Kidney epithelial cell (primary cell): Measurements from ENCODE around the gene RGL4. TPM values are rescaled to one million over a fixed set of nuclear protein-coding genes. Genes with fewer than 3 reads are reported as not detected.

Source experiments
- DNase-seq: peaks from one replicate; pipeline ENCODE4 v3.0.0-alpha.2; 2010; ENCODE audit warnings: low read depth
- H3K27me3 ChIP-seq: 2 replicates; pipeline ENCODE4 v1.6.0; 2011; ENCODE audit warnings: low read length; ENCODE audit not compliant: control insufficient read depth, insufficient read depth
- H3K36me3 ChIP-seq: 2 replicates; pipeline ENCODE4 v1.5.1; 2011; ENCODE audit warnings: low read length; ENCODE audit not compliant: control insufficient read depth, insufficient read depth
- H3K4me3 ChIP-seq: 2 replicates; pipeline ENCODE4 v1.5.1; 2011; ENCODE audit warnings: low read depth, mild to moderate bottlenecking, control low read depth, low read length
- total RNA-seq: library from RNA; depleted of rRNA; stranded (reverse); fragments of >200 nt; gene quantifications from 2 replicates; pipeline ENCODE4 v1.2.3, GENCODE V29; 2015
- TF ChIP-seq, protein P1 (sequence below): IDR thresholded peaks from 2 replicates; pipeline ENCODE4 v1.5.1; 2011; ENCODE audit warnings: mild to moderate bottlenecking, moderate library complexity, low read length, control low read depth, inconsistent platforms; ENCODE audit not compliant: insufficient read depth, poor library complexity, severe bottlenecking

Gene RGL4
- total RNA-seq, 1 donor from 2014 or later, result not detected

DNA sequence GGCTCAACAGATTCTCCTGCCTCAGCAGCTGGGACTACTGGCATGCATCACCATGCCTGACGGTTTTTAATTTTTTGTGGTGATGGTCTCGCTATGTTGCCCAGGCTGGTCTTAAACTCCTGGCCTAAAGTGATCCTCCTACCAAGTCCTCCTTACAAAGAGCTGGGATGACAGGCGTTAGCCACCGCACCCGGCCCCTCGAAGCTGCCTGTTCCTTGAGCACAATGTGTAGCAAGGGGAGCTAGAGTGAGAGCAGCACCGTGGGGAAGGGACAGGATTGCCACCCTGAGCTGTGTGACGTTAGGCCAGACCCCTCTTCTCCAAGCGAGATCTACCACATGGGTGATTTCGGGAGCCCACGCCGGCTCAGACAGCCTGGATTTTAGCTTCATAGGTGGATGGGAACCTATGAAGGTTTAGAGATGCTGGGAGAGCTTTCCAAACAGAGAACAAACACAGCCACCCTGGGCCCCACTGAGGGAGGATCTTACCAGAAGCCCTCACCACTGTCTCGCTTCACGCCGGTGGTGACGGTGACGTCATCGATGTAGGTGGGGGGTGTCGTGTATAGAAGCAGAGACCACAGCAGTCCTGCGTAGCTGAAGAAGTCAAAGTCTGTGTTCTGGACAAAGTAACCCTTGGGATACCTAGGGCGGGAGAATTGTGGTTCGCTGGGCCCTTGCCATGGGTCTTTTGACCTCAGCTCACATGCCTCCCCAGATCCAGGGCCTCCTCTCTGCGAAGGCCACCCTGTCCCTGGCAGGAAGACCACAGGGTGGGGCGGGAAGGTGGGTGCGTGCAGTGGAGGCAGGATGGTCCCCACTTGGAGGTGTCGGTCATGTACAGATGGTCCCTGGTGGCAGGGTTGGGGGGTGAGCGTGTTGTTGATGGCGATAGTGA lies 23.1 kb downstream of the RGL4 start:
- TF ChIP-seq, protein P1, sequence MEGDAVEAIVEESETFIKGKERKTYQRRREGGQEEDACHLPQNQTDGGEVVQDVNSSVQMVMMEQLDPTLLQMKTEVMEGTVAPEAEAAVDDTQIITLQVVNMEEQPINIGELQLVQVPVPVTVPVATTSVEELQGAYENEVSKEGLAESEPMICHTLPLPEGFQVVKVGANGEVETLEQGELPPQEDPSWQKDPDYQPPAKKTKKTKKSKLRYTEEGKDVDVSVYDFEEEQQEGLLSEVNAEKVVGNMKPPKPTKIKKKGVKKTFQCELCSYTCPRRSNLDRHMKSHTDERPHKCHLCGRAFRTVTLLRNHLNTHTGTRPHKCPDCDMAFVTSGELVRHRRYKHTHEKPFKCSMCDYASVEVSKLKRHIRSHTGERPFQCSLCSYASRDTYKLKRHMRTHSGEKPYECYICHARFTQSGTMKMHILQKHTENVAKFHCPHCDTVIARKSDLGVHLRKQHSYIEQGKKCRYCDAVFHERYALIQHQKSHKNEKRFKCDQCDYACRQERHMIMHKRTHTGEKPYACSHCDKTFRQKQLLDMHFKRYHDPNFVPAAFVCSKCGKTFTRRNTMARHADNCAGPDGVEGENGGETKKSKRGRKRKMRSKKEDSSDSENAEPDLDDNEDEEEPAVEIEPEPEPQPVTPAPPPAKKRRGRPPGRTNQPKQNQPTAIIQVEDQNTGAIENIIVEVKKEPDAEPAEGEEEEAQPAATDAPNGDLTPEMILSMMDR, result no peak
- no peaks in the 10 kb centered on the region for H3K27me3 ChIP-seq
- H3K4me3 ChIP-seq, result no peak overlapping the region
- H3K36me3 ChIP-seq, result no peaks in the 10 kb centered on the region
- no peak for DNase-seq

DNA sequence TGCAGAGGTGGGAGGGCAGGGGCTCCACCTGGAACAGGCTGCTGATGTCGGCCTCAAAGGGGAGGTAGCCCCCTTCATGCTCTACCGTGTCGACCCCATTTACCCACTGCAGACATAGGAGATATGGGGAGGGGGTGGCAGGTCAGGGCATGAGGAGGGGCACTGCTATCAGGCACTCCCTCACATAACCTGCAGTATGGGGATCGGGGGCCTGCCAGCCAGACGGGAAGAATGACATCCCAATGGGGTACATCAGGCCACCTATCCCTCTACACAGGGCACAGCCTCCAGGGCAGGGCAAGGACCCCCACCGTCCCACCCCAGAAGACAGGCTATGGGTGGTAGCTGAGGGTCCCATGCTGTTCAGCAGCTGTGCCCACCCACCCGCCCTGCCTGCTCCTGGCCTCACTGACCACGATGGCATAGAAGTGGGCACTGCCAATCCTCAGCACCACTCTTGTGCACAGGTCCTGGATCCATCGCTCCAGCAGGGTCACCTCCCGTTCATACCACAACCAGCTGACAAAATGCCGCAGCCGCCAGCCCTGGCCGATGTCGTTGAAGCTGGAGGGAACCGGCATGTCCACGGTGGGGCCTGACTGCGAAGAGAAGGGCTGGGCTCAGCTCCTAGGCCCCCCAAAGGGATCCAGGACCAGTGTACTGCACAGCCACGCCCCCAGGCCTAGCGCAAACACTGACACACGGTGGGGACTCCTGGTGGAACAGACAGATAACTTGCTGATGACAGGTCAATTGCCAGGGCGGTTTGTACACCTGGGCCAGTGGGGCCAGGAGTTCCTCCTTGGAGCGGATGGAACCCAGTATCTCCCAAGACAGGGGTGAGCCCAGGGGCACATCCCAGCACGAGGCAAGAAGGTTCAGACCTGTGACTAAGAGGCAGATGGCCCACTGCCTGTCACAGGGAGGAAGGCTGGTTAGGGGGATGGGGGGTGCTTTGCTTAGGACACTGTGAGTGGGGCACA lies 24.1 kb downstream of the RGL4 start:
- no peak for DNase-seq
- H3K36me3 ChIP-seq, result no peaks in the 10 kb centered on the region
- no peak overlapping the region for H3K4me3 ChIP-seq
- TF ChIP-seq, protein P1, result no peak
- H3K27me3 ChIP-seq, result no peaks in the 10 kb centered on the region

DNA sequence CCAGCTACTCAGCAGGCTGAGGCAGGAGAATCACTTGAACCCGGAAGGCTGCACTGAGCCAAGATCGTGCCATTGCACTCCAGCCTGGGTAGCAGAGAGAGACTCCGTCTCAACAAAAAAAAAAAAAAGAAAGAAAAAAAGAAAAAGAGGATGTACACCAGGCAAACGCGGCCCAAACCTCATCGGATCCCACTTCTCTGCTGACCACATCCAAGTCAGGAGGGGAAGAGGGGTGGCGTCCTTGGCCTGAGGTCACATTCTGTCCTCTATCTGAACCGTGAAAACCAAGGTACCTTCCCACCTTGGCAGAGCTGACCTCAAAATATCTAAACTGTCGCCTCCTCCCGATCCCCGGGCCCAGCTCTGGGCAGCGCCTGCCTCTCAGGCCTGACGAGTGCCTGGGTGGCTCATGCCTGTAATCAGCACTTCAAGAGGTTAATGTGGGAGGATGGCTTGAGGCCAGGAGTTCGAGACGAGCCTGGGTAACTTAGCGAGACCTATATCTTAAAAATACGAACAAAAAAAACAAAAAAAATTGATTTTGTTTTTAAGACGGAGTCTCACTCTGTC lies 25.1 kb downstream of the RGL4 start:
- no peaks in the 10 kb centered on the region for H3K27me3 ChIP-seq
- H3K4me3 ChIP-seq, result no peak overlapping the region
- DNase-seq, result no peak
- TF ChIP-seq, protein P1, result no peak
- H3K36me3 ChIP-seq, result no peaks in the 10 kb centered on the region

DNA sequence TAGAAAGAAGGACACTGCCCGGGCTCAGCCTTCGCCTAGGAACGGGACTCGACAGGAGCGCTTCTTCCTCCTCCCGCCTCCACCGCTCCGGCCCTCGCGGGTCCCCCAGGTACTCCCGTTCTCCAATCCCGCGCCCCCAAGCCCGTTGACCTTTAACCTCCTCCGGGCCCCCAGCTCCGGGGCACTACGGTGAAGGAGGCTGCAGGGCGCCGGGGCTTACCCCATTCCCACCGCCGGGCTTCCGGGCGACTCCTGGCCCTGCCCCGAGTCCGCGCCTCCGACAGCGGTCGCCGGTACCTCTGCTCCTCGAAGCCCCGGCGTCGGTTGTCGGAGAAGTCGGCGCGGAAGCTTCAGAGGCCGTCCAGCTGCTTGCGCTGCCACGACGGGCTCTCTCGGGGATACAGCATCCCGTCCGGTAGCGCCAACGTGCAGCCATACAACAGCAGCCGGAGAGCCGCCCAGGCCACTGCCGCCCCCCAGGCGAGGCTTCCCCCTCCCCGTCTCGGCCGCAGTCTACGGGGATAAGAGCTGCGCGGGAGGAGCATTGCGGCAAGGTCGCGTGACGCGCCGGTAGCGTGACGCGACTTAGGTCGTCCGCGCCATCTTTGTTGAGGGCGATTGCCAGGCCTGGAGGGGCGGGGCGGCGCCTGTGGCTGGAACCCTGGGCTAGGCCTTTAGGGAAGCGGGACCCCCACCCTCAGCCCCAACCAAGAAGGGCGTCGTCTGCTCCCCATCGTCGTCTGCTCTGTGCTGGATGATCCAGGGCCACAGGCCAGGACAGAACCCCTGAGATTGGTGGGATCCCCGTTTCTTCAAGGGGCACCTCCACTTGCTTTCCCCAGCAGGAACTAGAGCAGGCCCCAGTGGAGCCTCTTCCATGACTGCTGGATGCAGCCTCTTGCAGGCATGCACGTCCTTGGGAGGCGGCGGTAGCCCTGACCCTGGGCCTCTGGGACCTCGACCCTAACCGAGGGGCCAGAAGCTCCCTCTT lies 26.3 kb downstream of the RGL4 start:
- TF ChIP-seq, protein P1, result no peak
- Histone ChIP-seq H3K27me3 (no peaks in the 10 kb centered on the region), H3K4me3 (peak overlapping the region; percentile 72), H3K36me3 (no peaks in the 10 kb centered on the region)
- peak; percentile 18 for DNase-seq
